Omental fat pad (tissue), 4 donors: ENCODE data around the gene PUSL1. TPM values are rescaled to one million over a fixed set of nuclear protein-coding genes. Genes with fewer than 3 reads are reported as not detected.

Experiments used
- ATAC-seq: fragments of 150-250 bp; one replicate; pipeline ENCODE4 v1.9.1; 2016; ENCODE audit warnings: mild to moderate bottlenecking, moderate library complexity; ENCODE audit not compliant: low FRiP score
- DNase-seq: peaks from one replicate; pipeline ENCODE4 v3.0.0-alpha.2; 2019; ENCODE audit warnings: low spot score
- CTCF ChIP-seq, 3 donors: fragments of 450-650 bp; IDR thresholded peaks; one replicate each; pipeline ENCODE4 v1.5.1; 2016 to 2017; ENCODE audit warnings: antibody characterized with exemption in 3 of 3, mild to moderate bottlenecking in 3 of 3, moderate library complexity in 2 of 3
- total RNA-seq, 4 donors: library from RNA; depleted of rRNA; stranded (reverse); fragments of >200 nt; gene quantifications; one replicate each; pipeline ENCODE4 v1.1.0, GENCODE V29; 2016

The PUSL1 gene
- total RNA-seq, 4 donors from 2014 or later = 15.7 to 26.0 (median 17.5) TPM

- DNase-seq (no peak), ATAC-seq (no peak)
- no peak for TF ChIP-seq CTCF (IDR thresholded peaks at IDR 0.05)
These were observed 35.8 kb upstream of the PUSL1 start for GRCh38 chr1:1272341-1273208.

DNA sequence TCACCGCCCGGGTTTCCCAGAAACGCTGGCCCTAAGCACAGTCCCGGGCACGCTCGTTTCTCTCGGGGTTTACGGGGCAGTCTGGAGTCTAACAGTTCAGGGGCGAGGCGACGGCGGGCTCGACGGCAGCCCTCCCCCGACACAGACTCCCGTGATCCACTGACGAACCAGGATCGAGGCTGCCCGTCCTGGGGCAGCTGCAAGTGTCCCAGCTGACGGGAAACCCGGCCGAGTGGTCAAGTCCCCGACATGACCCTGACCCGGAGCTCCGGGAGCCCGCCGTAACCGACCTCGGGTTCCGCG lies 35.2 kb upstream of the PUSL1 start:
- ATAC-seq (no peak), DNase-seq (no peak)
- no peak for TF ChIP-seq CTCF (IDR thresholded peaks at IDR 0.05)

DNA sequence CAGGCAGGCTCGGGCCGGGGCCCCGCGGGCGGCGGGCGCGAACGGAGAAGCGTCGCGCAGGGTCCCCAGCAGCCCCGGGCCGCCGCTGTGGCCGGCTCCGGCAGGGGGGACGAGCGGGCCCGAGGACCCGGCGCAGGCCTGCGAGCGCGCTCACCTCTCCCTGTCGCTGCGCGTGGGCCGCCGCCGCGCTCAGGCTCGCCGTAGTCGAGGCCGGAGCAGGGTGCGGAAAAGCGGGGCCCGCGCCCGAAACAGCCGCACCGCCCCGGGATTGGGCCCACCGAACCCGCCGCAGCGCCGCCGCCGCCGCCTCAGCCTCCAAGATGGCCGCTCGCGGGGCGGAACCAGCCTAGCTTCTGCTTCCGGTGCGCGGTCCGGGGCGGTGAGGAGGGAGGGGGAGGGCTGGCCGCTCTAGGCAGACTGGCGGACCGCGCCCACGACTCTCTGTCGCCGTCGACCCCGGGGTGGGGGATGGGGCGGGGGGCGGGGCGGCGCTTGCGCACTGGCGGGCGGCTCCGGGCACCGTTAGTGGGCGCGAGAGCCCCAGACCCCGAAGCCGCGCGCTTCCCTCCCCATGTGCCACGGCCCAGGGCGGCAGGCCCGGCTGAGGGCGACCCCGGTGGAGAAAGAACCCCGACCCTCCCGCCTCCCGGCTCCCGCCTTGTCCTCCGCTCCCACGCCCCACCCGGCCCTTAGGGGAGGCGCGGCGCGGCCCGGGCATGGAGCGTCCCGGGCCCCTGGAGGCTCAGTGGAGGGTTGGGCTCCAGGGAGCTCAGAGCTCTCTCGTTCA lies 34.7 kb upstream of the PUSL1 start, which contains the start of gene UBE2J2:
Gene UBE2J2, minus strand, starts transcription at position 343 of the 787 bp plus-strand sequence. CDS start 5,862 bp downstream, outside the sequence.
- ATAC-seq = peak; percentile 94
- peak; percentile 66 for DNase-seq
- no peak for TF ChIP-seq CTCF (IDR thresholded peaks at IDR 0.05)

DNA sequence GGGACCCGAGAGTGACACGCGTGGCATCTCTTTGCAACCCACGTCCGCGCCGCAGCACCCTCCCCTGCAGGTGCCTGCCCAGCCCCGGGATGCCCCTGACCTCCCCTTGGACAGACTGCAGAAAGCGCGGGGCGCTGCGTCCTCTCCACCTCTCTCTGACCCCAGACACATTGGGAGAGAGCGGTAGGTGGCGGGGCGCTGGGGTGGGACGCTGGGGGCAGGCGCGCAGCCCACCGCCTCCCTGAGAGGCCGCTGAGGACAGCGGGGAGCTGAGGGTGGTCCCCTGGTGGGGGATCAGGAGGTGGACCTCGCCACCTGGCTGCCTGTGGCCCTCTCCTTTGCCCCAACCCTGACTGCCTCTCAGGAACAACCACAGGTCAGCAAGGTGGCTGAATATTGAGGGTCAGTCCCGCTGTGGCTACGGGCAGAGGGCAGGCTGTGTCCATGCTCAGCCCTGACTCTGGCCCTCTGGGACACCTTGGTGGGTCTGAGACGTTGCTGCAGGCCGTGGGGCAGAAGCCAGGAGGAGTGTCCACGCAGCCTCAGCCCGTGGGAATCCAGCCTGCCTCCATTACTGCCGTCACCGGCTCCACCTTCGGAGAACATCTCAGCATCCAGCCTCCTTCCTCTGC lies 34.0 kb upstream of the PUSL1 start:
- ATAC-seq (peak; percentile 6), DNase-seq (no peak)
- TF ChIP-seq CTCF (IDR thresholded peaks at IDR 0.05) = no peak

- TF ChIP-seq CTCF (IDR thresholded peaks at IDR 0.05) = no peak
- DNase-seq (no peak), ATAC-seq (no peak)
These were observed 33.4 kb upstream of the PUSL1 start for GRCh38 chr1:1274931-1275431.

- DNase-seq (no peak), ATAC-seq (no peak)
- TF ChIP-seq CTCF (IDR thresholded peaks at IDR 0.05) = no peak
These were observed 32.6 kb upstream of the PUSL1 start for GRCh38 chr1:1275836-1276235.
